HG03159 (cell line): Measurements from ENCODE around the gene FAT1.

Source experiments
- ATAC-seq: cut with Tn5 transposase; IDR thresholded peaks from one replicate; pipeline ENCODE4 v1.9.1; 2021; ENCODE audit warnings: mild to moderate bottlenecking, moderate library complexity; ENCODE audit not compliant: unreplicated experiment

FAT1 gene

DNA sequence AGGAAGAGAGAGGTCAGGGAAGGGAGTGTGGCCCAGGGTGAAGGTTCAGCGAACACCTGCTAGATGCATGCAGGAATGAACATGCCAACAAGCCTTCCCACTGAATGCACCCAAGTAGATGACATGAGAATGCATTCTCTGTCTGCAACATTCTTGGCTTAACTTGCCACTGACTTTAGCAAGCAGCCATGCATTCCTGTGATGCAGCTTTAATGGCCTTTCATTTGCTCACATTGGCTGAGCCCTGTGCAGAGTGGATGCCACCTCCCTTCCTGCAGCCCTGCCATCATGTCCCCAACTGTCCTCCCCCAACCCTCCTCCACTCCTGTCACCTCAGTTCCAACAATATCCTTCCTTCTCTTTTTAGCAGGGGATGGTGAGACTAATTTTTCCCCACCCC is 143.0 kb downstream of the FAT1 start:
- ATAC-seq = no peak

DNA sequence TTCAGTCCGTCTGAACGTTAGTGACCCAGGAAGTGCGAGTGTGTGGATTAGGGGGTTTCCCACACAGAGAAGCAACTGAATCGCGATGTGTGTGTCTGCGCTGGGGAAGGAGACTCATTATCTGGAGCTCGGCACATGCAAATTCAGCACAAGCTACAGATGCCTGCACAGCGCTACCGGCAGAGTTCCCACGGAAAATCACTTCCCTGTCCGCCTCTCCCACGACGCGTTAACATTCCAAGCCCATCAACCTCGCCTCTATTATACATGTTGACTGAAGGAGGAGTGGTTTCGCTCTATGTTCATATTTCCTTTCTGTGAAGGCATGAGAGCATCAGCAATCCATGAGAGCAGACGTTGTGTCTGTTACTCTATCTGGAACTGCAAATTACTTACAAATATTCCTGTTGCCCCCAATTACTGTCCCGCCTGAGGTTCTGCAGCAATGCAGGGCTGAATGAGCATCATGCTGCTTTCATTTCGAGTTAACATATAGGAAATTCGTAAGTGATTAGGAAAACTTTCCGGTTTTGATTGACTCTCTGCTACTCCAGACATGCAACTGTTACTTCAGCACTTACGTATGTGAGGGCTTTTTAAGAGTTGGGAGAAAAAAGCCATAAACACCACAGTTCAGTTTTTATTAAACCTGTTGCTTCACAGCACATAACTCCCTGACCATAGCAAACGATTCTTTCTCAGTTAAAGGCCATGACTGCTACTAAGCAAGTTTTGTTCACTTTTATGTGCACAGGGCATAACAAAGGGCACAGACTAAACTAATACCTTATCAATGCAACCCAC is 153.3 kb downstream of the FAT1 start:
- ATAC-seq = no peak

GRCh38 chr4:186569533-186570192 is 154.0 kb downstream of the FAT1 start:
- no peak for ATAC-seq

DNA sequence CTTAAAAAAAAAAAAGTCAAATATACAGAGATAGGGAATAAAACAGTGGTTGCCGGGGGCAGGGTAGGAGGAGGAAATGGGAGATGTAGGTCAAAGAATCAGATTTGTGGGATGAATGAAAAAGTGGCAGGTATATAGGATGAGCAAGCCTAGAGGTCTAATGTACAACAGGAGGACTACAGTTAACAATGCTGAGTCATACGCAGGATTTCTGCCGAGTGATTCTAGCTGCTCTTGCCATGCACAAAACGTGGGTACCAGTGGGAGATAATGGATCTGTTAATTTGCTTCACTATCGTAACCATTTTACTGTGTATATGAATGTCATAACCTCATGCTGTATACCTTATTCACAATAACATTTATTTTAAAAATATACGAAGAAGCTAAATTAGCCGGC is 157.6 kb downstream of the FAT1 start:
- ATAC-seq = no peak

- ATAC-seq = no peak
These were observed 159.9 kb downstream of the FAT1 start for GRCh38 chr4:186563761-186564160.

GRCh38 chr4:186561748-186562147 is 161.9 kb downstream of the FAT1 start:
- no peak for ATAC-seq

GRCh38 chr4:186560647-186561046 is 163.0 kb downstream of the FAT1 start:
- no peak for ATAC-seq

DNA sequence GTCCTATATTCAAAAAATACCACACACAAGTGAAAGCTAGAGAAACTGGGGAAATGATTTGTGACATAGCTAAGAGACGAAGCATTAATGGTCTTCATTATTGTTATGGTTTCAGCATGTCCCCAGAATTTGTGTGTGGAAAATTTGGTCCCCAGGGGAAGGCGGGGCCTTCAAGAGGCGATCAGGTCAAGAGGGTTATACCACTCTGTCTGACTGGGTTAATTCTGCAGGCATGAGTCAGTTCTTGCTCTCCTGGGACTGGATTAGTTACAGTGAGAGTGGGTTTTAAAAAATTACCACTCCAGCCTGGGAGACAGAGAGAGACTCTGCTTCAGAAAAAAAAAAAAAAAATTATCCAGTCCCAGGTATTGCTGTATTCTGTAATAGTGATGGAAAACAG is 166.2 kb downstream of the FAT1 start:
- ATAC-seq = no peak

- no peak for ATAC-seq
These were observed 166.6 kb downstream of the FAT1 start for GRCh38 chr4:186557061-186557460.

GRCh38 chr4:186554914-186555827 is 168.5 kb downstream of the FAT1 start, which contains the start of gene MTNR1A:
TSS of gene MTNR1A (minus strand) at chr4:186555567. CDS start at chr4:186555365, 202 bp downstream.
- ATAC-seq = no peak

GRCh38 chr4:186554539-186554913 is 169.1 kb downstream of the FAT1 start:
- ATAC-seq = no peak

- no peak for ATAC-seq
These were observed 169.9 kb downstream of the FAT1 start for GRCh38 chr4:186553717-186554116.

GRCh38 chr4:186551849-186552248 is 171.8 kb downstream of the FAT1 start:
- no peak for ATAC-seq

GRCh38 chr4:186545436-186545835 is 178.2 kb downstream of the FAT1 start:
- no peak for ATAC-seq

DNA sequence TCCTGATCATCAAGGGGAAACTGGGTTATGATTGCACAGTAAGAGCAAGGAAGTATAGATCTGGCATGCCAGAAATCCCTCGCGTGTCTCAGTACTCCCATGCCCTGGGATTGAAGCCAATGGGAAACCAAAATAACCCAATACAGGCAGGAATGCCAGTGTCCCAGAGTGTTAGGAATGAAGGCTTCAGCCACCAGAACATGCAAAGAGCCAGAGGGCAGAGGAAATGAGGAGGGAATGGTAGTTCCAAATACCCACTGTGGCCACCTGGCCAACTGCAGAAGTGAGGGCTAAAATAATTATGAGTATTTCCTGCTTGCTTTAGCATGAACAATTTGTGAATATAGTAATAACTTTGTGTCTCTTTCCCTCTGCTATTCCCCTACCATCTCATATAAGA is 180.4 kb downstream of the FAT1 start:
- no peak for ATAC-seq

GRCh38 chr4:186541801-186542200 is 181.9 kb downstream of the FAT1 start:
- ATAC-seq = no peak

DNA sequence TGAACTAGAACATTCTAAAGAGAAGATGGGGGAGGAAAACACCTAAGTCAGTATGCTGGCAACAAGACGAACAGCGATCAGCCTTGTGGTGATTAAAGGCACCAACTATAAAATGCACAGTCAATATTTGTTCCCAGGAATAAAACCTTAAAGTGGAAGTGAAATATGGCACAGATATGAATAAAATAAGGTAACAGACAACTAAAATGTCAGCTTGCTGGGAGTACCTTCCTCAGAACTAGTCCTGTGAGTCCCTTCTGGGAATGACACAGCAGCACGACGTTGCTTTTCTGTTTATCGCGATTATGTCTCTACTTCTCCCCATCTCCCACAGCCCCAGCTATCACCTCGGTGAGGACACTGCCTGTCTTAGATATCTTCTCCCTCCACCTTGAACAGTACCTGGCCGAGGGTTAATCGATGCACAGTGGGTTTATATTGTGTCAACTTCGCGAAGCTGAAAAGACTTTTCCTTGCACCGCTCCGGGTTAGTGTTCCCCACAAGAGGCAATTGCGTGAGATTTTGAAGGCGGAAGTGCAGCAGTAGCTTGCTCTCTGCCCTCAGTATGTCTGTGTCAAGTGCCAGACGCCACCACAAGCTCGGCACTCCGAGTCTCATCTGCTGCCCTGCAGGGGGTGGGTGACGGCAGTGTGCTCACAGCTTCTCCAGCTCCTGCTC is 185.7 kb downstream of the FAT1 start:
- ATAC-seq = no peak
